Motor neuron (in vitro differentiated cells): ENCODE data around the gene FLNB. TPM values are rescaled to one million over a fixed set of nuclear protein-coding genes. Genes with fewer than 3 reads are reported as not detected.
A peak's percentile ranks its signal among the peaks of the same experiment; 100 is the strongest.

ENCODE experiments used
- ATAC-seq, 8 experiments: fragments of 200-7000 bp; cut with Tn5 transposase; replicated peaks in 6 of 8; 2 replicates each; pipeline ENCODE4 v1.8.0; 2021; ENCODE audit warnings: mild to moderate bottlenecking in 8 of 8, moderate library complexity in 8 of 8
- H3K27ac ChIP-seq, 2 donors: fragments of 250-450 bp; sonication (Bioruptor Pico); 2 replicates each; pipeline ENCODE4 v1.9.0; 2021; ENCODE audit warnings: antibody characterized with exemption in 2 of 2, mild to moderate bottlenecking in 2 of 2, moderate library complexity in 1 of 2
- H3K4me1 ChIP-seq, 2 donors: fragments of 250-450 bp; sonication (Bioruptor Pico); replicated peaks in 1 of 2; 2 replicates each; pipeline ENCODE4 v1.6.1; 2021; ENCODE audit warnings: antibody characterized with exemption in 2 of 2, mild to moderate bottlenecking in 2 of 2, moderate library complexity in 1 of 2
- H3K4me3 ChIP-seq, 5 donors: fragments of 250-450 bp; sonication (Bioruptor Pico); 2 replicates each; pipeline ENCODE4 v1.9.0; 2021; ENCODE audit warnings: antibody characterized with exemption in 5 of 5, mild to moderate bottlenecking in 5 of 5, moderate library complexity in 4 of 5
- WGBS, 10 experiments: fragments of 450-650 bp; shearing (Covaris generic); methylation state at CpG; one replicate each; pipeline ENCODE4 v1.0.0; 2022; 5-methylcytosine and 5-hydroxymethylcytosine counted together
- in situ Hi-C, 9 experiments: fragments of 400-800 bp; cut with MboI; loops; one replicate each; pipeline ENCODE4 v1.15.0; 2021; ENCODE audit warnings: low sequenced_read_pairs in 9 of 9, low pct_unique_long_range_greater_than_20kb in 2 of 9; ENCODE audit not compliant: unreplicated experiment in 9 of 9
- total RNA-seq, 8 experiments: library from RNA; unstranded; fragments of 300-600 nt; gene quantifications; 2 replicates each; pipeline versions ENCODE4 v1.2.3 to v1.2.4, GENCODE V29; 2022

The FLNB gene
- total RNA-seq, 8 experiments from 2014 or later: 8.3 to 310 (median 53.5) TPM

DNA sequence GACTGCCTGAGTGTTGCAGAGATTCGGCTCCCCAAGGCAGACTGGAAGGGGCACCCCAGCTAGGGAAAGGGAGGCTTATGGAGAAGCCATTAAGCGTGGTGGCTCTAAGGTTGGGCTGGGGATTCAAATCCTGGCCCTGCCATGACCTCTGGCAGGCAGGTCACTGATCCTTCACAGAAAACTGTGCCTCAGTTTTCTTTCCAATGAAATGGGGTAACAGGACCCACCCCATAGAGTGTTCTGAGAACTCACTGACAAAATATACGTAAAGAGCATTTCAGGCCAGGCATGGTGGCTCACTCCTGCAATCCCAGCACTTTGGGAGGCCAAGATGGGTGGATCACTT lies 167.9 kb downstream of the FLNB start:
- no peak for ATAC-seq
- WGBS, 10 experiments: 92 to 100% methylated on average over 1 to 2 of the region's 3 CpGs; no CpG with 5 or more reads in 8 of the 10 experiments
- peaks cover 2 to 4% of the 10 kb centered on the region in 2 donors for H3K4me1 ChIP-seq
- in situ Hi-C loops: loop anchor here in 4 of 9 experiments (25.0 kb wide), 3 partner anchors 111 to 236 kb away; partner anchors contain the start of genes HTD2 (in 1 of the 4) and RPP14 (in 1 of the 4)
- H3K4me3 ChIP-seq: no peak overlapping the region
- no peak overlapping the region for H3K27ac ChIP-seq

DNA sequence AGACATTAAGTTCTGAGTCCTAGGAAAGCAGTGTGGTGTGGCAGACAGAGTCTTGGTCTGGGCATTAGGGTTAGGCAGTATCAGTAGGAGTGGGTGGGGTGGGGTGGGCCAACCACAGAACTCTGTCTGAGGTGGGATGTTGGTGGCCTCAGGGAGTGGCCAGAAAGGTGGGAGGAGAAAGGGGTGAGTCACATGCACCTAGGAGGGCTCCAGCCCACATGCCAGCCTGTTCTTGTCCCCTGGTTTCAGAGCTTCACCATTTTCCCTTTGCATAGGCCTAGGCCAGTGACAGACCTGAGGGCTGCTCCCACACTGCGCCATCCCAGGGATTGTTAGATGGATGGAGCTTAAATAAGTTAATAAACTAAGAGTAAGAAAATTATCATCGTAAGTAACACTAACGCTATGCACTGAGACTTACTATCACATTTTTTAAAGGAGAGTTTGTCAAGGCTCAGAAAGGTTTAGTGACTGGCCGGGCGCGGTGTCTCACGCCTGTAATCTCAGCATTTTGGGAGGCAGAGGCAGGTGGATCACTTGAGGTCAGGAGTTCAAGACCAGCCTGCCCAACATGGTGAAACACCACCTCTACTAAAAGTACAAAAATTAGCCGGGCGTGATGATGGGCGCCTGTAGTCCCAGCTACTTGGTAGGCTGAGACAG lies 168.7 kb downstream of the FLNB start:
- WGBS, 10 experiments: 0 to 100% (median 97%) methylated on average over 1 to 9 of the region's 10 CpGs; no CpG with 5 or more reads in 3 of the 10 experiments
- no peak overlapping the region for H3K27ac ChIP-seq
- peak in 3 of 8 experiments; percentile 0 to 2 (median 2) for ATAC-seq
- H3K4me3 ChIP-seq: no peak overlapping the region
- in situ Hi-C loops: loop anchor here in 4 of 9 experiments (25.0 kb wide), 3 partner anchors 110 to 235 kb away; partner anchors contain the start of genes HTD2 (in 1 of the 4) and RPP14 (in 1 of the 4)
- H3K4me1 ChIP-seq: peaks cover 2 to 4% of the 10 kb centered on the region in 2 donors

DNA sequence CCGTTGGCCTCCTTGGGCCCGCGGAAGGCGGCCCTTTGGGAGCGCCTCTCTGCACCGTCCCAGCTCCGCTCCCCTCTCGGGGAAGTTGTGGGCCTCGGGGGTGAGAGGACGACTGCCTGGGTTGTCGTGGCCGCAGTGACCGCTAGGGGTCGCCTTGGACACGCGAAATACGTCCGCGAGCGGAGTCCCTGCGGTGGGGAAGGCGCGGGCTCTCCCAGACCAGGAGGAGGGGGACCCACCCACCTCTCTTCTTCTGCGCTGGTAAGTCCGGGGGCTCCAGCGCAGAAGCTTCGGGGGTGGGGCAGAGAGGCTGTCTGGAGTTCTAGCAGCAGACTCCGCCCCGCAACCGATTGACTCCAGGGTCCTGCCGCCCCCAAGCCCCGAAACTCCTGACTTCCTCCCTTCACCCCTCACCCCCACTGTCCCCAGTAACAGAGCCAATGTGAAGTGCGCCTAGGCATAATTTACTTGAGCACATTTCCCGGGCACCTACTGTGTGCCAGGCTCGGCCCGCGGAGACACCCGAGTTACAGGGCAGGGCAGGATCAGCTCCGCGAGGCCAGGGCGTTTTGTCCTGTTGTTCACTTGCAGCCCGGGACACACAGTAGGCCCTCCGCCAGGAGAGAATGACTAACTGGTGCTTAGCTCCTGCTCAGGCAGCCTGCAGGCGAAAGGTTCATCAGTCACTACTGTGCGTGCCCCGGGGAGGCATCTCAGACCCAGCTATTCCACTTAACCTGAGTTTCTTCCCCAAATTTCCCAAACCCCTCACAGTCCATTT lies 169.7 kb downstream of the FLNB start:
- ATAC-seq: peak; percentile 41 to 95 (median 86)
- 0 to 100% (median 14%) methylated on average over 1 to 5 of the region's 46 CpGs; no CpG with 5 or more reads in 2 of the 10 experiments for WGBS, 10 experiments
- Histone ChIP-seq H3K4me1 (peaks cover 2 to 4% of the 10 kb centered on the region in 2 donors), H3K27ac (no peak overlapping the region), H3K4me3 (peak overlapping the region; percentile 24 to 39 (median 27))
- in situ Hi-C loops: loop anchor here in 4 of 9 experiments (25.0 kb wide), 3 partner anchors 109 to 234 kb away; partner anchors contain the start of genes HTD2 (in 1 of the 4) and RPP14 (in 1 of the 4)

DNA sequence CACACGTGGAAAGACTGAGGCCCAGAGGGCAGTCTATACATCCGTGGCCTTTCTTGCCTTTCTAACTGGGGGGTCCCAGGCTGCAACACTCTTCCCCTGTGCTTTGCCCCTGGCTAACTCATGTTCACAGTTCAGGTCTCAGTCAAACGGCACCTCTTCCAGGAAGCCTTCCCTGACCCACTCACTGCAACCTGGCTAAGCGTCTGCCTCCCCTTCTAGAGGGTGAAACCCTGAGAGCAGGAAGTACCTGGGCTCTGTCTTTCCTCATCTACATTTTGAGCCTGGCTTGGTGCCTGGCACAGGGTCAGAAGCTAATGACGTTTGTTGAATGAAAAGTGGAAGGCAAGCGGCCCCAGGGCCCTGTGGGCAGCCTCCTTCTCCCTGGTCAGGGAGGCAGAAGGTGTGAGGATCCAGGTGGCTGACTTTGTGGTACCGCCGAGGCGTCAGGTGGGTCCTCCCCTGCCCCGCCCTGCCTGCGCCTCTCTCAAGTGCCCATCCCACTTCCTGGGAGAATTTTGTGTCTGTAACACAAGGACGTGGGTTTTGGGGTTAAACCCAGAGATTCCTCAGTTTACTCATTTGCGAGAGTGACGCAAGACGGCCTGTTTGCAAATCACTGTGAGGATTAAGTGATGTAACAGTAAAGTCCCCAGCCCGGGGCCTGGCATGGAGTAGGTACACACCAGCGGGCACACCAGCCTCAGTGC lies 170.5 kb downstream of the FLNB start:
- in situ Hi-C loops: loop anchor here in 4 of 9 experiments (25.0 kb wide), 3 partner anchors 109 to 234 kb away; partner anchors contain the start of genes HTD2 (in 1 of the 4) and RPP14 (in 1 of the 4)
- Histone ChIP-seq H3K27ac (no peak overlapping the region), H3K4me3 (no peak overlapping the region), H3K4me1 (peaks cover 2 to 4% of the 10 kb centered on the region in 2 donors)
- no peak for ATAC-seq
- 50 to 100% (median 72%) methylated on average over 1 to 10 of the region's 17 CpGs; no CpG with 5 or more reads in 2 of the 10 experiments for WGBS, 10 experiments

DNA sequence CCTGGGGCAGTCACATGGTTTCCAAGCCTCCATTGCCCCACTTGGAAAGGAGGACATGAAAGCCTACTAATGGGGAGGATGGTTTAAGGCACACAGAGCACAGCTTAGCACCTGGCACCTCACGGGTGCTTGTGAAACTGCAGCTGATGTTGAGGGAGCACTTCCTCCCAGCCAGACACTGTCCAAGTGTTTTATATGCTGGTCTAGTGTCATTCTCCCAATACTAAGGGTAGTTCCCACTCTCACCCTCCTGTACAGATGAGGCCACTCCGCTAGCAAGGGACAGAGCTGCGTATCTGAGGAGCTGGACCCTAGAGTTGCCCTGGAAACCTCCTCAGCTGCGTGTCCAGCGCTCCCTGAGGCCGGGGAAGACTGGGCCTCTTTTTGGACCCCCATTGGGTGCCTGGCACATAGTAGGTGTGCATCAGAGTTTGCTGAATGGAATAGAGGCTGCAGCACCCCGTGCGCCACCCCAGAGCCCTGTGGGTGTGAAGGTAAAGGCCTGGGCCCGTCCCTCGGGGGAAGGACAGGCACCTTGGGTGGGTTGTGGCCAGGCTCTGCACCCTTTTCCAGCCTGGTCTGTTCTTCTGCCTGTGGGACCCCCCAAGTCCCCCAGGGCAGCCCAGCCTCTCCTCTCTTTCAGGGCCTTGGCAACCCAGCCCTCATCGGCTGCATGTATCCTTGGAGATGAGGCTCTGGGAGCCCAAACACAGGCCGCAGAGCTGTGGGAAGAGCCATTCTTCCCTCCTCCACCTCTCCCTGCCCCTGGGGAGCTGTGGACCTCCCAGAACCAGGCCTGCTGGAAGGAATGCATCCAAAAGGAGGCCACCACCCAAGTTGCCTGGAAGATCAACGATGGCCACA lies 171.2 kb downstream of the FLNB start:
- Histone ChIP-seq H3K4me1 (peaks cover 2 to 4% of the 10 kb centered on the region in 2 donors), H3K27ac (no peak overlapping the region), H3K4me3 (no peak overlapping the region)
- 79 to 100% (median 91%) methylated on average over 1 to 8 of the region's 13 CpGs; no CpG with 5 or more reads in 7 of the 10 experiments for WGBS, 10 experiments
- in situ Hi-C loops: loop anchor here in 5 of 9 experiments (10.0 to 25.0 kb wide), 5 partner anchors 108 to 233 kb away; partner anchors contain the start of genes HTD2 (in 2 of the 5) and RPP14 (in 2 of the 5)
- ATAC-seq: peak in 4 of 8 experiments; percentile 0 to 43 (median 4)

DNA sequence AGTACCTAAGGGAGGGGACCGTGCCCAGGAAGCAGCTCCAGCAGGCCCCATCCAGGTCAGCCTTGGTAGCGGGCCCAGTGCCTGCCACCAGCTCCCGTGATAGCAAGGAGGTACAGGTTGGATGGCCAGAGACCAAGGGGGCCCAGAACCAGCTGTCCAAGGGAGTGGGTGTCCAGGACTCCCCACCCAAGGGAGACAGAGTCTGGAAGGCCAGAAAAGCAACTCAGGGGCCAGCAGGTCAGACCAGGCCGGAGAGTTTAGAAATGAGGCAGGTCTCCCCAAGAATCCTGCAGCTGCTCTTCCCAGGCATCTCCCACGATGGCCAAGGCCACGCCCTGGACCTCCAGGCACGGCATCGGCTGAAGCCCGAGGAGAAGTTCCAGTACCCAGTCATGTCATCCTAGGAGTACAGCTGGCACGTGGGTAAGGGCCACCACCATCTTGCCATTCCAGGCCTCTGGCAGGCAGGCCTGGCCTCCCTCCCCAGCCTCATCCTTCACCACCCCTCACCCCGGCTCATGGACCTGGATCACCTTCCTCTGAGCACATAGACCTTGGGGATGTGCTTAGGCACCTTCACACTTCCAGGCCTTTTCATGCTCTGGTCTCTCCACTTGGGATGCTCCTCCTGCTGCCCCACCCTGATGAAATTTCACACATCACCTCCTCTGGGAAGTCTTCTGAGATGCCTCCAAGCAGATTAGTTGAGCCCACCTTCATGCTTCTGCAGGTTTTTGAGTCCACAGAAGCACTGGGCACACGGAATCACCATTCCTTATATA lies 172.1 kb downstream of the FLNB start:
- Histone ChIP-seq H3K4me1 (peaks cover 2 to 3% of the 10 kb centered on the region in 2 donors), H3K27ac (no peak overlapping the region), H3K4me3 (no peak overlapping the region)
- 71 to 100% (median 80%) methylated on average over 1 to 4 of the region's 12 CpGs; no CpG with 5 or more reads in 6 of the 10 experiments for WGBS, 10 experiments
- in situ Hi-C loops: loop anchor here in 5 of 9 experiments (10.0 to 25.0 kb wide), 5 partner anchors 107 to 232 kb away; partner anchors contain the start of genes HTD2 (in 2 of the 5) and RPP14 (in 2 of the 5)
- ATAC-seq: no peak

DNA sequence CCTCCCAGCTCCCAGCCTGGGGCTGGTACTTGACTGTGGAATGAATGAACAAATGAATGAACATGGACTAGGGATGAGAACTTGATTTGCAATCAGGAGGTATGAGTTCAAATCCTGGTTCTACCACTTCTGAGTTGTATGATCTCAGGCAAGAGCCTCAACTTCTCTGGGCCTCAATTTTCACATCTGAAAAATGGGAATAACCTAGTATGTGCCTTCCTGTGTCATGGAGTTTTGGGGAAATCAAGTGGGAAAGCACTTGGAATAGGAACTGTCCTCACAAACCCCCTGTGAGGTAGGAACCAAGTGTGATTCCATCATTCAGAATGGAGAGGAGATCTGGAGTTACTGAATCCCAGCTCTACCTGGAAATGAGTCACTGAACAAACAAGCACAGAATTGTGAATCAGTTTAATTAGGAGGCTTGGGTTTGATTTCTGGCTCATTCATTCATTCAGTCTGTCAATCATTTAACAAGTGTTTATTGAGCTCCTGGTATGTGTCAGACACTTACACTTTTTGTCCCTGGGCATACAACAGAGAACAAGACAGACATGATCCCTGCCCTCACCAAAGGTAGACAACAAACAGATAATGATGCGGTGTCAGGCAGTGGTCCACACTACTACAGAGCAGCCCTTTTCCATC lies 172.8 kb downstream of the FLNB start:
- WGBS, 10 experiments: 80 to 100% (median 100%) methylated on average over 1 of the region's 1 CpG; no CpG with 5 or more reads in 7 of the 10 experiments
- in situ Hi-C loops: loop anchor here in 5 of 9 experiments (10.0 to 25.0 kb wide), 5 partner anchors 106 to 231 kb away; partner anchors contain the start of genes HTD2 (in 2 of the 5) and RPP14 (in 2 of the 5)
- H3K4me3 ChIP-seq: no peak overlapping the region
- H3K27ac ChIP-seq: no peak overlapping the region
- ATAC-seq: no peak
- H3K4me1 ChIP-seq: peaks cover 0 to 3% of the 10 kb centered on the region in 2 donors

DNA sequence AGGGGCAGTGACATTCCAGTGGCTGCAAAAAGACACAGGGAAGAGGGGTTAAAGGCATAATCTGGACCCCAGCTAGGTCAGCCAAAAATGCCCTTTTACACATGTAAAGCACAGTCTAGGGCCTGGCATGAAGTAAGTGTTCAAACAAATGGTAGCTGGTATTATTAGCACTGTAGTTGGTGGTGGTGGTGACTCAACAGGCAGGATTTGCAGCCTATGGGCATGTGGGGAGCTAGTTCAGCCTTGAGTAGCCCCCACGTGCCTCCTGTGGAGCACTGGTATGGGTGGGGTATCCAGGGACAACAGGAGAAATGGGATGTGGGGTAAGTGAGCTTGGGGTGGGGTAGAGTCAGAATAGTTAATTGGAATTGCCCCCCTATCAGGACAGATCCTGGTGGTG lies 175.0 kb downstream of the FLNB start:
- H3K4me3 ChIP-seq: no peak overlapping the region
- ATAC-seq: no peak
- in situ Hi-C loops: loop anchor here in 5 of 9 experiments (10.0 to 25.0 kb wide), 5 partner anchors 104 to 229 kb away; partner anchors contain the start of genes HTD2 (in 2 of the 5) and RPP14 (in 2 of the 5)
- no peak overlapping the region for H3K27ac ChIP-seq
- no CpG with 5 or more reads among the region's 1 CpG for WGBS, 10 experiments
- H3K4me1 ChIP-seq: peaks cover 0 to 11% of the 10 kb centered on the region in 2 donors

DNA sequence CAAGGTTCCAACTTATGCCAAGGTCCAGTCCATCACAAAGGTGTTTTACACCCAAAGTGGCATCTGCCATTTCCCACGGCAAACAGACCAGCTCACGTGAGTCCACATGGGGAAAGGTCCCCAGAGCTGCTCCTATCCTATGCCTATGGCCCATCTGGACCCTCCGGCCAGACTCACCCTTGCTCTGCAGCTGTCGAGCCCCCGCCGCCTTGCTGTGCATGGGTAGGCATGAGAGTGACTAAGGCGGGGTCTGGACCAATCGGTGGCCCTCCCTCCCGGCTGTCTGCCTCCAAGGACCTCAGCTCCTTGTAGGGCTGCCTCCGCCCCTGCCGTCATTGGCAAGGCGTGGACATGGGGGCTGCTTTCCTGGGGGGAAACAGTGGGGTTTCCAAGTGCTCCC lies 175.7 kb downstream of the FLNB start:
- Histone ChIP-seq H3K4me1 (peaks cover 7 to 16% of the 10 kb centered on the region in 2 donors), H3K27ac (no peak overlapping the region), H3K4me3 (no peak overlapping the region)
- in situ Hi-C loops: loop anchor here in 5 of 9 experiments (10.0 to 25.0 kb wide), 5 partner anchors 103 to 228 kb away; partner anchors contain the start of genes HTD2 (in 2 of the 5) and RPP14 (in 2 of the 5)
- 82 to 84% (median 83%) methylated on average over 5 to 9 of the region's 12 CpGs; no CpG with 5 or more reads in 7 of the 10 experiments for WGBS, 10 experiments
- ATAC-seq: no peak

DNA sequence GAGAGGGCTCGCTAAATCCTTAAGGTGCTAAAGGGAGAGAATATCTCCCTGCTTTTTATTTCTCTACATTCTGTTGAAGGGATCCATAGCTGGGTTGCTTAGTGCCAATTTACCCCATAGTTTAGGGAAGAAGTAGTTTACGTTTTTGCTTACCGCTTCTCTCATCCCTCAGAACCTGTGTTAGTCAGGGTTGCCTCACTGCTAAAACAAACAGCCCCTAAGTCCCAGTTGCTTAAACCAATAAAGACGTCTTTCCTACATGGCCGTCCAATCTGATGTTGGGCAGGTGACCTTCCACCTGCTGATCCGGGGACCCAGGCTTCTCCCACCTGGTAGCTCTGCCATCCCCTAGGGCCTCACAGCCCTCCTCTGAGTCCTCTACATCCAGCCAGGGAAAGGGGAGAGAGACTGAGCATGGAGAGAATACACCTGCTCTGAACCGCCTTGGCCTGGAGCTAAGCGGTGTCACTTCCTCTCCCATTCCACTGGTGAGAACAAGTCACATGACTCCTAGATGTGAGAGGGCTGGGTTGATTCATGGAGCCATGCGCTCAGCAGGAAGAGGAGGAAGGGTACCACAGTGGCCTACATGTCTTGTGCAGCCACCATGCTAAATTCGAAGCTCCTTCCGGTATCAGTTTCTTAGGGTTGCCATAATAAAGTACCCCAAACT lies 176.2 kb downstream of the FLNB start:
- H3K4me3 ChIP-seq: no peak overlapping the region
- ATAC-seq: no peak
- H3K4me1 ChIP-seq: peaks cover 12 to 22% of the 10 kb centered on the region in 2 donors
- in situ Hi-C loops: loop anchor here in 5 of 9 experiments (10.0 to 25.0 kb wide), 5 partner anchors 103 to 228 kb away; partner anchors contain the start of genes HTD2 (in 2 of the 5) and RPP14 (in 2 of the 5)
- 89 to 100% (median 95%) methylated on average over 1 to 5 of the region's 11 CpGs; no CpG with 5 or more reads in 2 of the 10 experiments for WGBS, 10 experiments
- no peak overlapping the region for H3K27ac ChIP-seq
